ENCODE results near the gene CSPG4. TPM values are rescaled to one million over a fixed set of nuclear protein-coding genes. Genes with fewer than 3 reads are reported as not detected.
"Not testable (repeated sequence)": the region's sequence is repeated elsewhere in the genome, so short reads cannot be mapped to it uniquely, and the experiment has no call there.

Gene CSPG4
- total and polyA plus RNA-seq, 8 donors = 0.35 to 3.1 (median 1.0) TPM

DNA sequence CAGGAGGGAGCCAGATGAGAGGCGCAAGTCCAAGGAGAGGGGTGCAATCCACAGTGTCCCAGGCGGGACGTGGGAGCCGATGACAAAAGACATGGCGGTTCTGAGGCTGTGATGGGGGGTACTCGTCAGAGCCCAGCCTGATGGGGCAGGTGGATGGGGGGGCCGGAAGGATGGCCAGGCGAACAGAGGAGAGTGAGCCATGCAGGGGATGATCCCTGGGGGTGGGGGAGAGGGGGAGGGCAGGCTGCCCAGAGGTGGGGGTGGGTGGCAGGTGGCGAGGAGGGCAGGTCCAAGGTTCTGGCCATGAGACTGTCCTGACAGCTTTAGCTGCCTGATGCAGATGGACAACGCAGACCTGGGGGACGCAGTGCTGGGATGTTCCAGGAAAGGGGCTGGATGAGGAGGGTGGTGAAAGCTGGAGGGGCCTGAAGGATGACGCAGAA is 8.9 kb upstream of the CSPG4 start:
- no peaks in the 10 kb centered on the region for H3K27me3 ChIP-seq
- H3K4me1 ChIP-seq = no peaks in the 10 kb centered on the region
- 69 to 73% methylated on average over 12 of the region's 12 CpGs for WGBS, 2 donors
- H3K36me3 ChIP-seq = no peaks in the 10 kb centered on the region
- DNase-seq (peak in 2 of 6 donors; percentile 32 to 41), FAIRE-seq (no peak), ATAC-seq (no peak)
- intact Hi-C loops (cut with DNase I) = loop anchor here in 1 of 3 donors (10.0 kb wide), 1 partner anchor 73 kb away; no protein-coding TSS in a partner anchor
- TF ChIP-seq, protein P1, sequence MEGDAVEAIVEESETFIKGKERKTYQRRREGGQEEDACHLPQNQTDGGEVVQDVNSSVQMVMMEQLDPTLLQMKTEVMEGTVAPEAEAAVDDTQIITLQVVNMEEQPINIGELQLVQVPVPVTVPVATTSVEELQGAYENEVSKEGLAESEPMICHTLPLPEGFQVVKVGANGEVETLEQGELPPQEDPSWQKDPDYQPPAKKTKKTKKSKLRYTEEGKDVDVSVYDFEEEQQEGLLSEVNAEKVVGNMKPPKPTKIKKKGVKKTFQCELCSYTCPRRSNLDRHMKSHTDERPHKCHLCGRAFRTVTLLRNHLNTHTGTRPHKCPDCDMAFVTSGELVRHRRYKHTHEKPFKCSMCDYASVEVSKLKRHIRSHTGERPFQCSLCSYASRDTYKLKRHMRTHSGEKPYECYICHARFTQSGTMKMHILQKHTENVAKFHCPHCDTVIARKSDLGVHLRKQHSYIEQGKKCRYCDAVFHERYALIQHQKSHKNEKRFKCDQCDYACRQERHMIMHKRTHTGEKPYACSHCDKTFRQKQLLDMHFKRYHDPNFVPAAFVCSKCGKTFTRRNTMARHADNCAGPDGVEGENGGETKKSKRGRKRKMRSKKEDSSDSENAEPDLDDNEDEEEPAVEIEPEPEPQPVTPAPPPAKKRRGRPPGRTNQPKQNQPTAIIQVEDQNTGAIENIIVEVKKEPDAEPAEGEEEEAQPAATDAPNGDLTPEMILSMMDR (IDR thresholded peaks at IDR 0.05) = no peak
- no peak overlapping the region for H3K4me3 ChIP-seq
- no peaks in the 10 kb centered on the region for H3K9me3 ChIP-seq
- H3K27ac ChIP-seq = no peak overlapping the region

DNA sequence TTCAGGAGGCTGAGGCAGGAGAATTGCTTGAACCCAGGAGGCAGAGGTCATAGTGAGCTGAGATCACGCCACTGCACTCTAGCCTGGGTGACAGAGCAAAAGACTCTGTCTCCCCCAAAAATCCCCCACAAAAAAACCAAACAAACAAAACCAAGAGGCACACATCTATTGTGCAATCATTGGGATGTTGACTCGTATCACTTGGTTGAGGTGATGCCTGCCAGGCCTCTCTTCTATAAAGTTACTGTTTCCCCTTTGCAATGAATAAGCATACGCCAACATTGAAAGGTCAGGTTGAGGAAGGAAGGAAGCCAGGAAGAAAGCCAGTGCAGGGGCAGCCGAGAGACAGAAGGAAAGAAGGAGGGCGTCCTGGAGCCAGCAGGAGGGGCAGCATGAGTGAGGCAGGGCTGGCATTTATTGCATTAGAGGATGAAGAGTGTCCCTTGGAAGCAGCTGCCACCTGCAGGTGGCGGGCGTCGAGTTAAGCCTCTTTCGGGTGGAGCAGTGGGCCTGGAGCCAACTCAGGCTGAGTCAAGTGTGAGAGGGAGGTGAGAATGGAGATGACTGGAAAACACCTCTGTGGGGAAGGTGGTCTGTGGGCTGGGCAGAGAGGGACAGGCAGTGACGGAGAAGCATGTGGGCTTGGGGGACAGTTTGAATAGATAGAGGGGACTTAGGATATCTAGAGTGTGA is 8.3 kb upstream of the CSPG4 start:
- DNase-seq (peak; percentile 53 to 84 (median 72)), FAIRE-seq (no peak), ATAC-seq (peak; percentile 32 to 57 (median 43))
- H3K36me3 ChIP-seq = no peaks in the 10 kb centered on the region
- no peaks in the 10 kb centered on the region for H3K27me3 ChIP-seq
- H3K9me3 ChIP-seq = no peaks in the 10 kb centered on the region
- H3K4me1 ChIP-seq = no peaks in the 10 kb centered on the region
- TF ChIP-seq, protein P1 (IDR thresholded peaks at IDR 0.05) = no peak
- 36 to 37% methylated on average over 10 of the region's 10 CpGs for WGBS, 2 donors
- no peak overlapping the region for H3K4me3 ChIP-seq
- intact Hi-C loops (cut with DNase I) = loop anchor here in 1 of 3 donors (10.0 kb wide), 1 partner anchor 74 kb away; no protein-coding TSS in a partner anchor
- H3K27ac ChIP-seq = no peak overlapping the region

GRCh38 chr15:75720297-75720696 is 7.6 kb upstream of the CSPG4 start:
- no peak for FAIRE-seq
- intact Hi-C loops (cut with DNase I) = loop anchor here in 1 of 3 donors (10.0 kb wide), 1 partner anchor 75 kb away; no protein-coding TSS in a partner anchor
- TF ChIP-seq, protein P1 (IDR thresholded peaks at IDR 0.05) = no peak

DNA sequence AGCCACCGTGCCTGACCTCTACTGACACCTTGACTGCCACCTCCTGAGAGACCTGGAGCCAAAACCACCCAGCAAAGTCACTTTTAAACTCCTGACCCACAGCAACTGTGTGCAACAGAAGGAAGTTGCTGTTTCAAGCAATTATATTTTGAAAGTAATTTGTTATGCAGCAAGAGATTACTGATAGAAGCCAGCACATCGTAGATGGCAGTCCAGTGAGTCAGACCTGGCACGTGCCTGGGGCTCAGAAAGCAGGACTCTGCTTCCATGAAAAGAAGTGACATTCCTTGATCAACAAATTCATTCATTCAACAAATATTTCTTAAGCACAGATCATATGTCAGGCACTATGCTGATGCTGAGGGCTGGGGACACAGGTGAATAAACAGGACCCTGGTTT is 5.7 kb upstream of the CSPG4 start:
- ATAC-seq = no peak

More at GRCh38 chr15:75720297-75720696, 7.6 kb upstream of the CSPG4 start:
- 76 to 86% methylated on average over 7 of the region's 7 CpGs for WGBS, 2 donors
- ATAC-seq (no peak), DNase-seq (no peak)
- Histone ChIP-seq H3K36me3 (no peaks in the 10 kb centered on the region), H3K4me3 (no peak overlapping the region), H3K4me1 (no peaks in the 10 kb centered on the region), H3K9me3 (no peaks in the 10 kb centered on the region), H3K27me3 (no peaks in the 10 kb centered on the region), H3K27ac (no peak overlapping the region)

GRCh38 chr15:75717001-75717400 is 4.4 kb upstream of the CSPG4 start:
- H3K4me3 ChIP-seq; FAIRE-seq; ATAC-seq; H3K27ac ChIP-seq; H3K9me3 ChIP-seq; intact Hi-C loops (cut with DNase I); H3K36me3 ChIP-seq; H3K27me3 ChIP-seq; H3K4me1 ChIP-seq: not testable (repeated sequence)
- 89 to 92% methylated on average over 6 of the region's 6 CpGs for WGBS, 2 donors
- DNase-seq = peak in 1 of 6 donors; percentile 6

More for the DNA sequence above, 5.7 kb upstream of the CSPG4 start:
- Histone ChIP-seq H3K4me3 (no peak overlapping the region), H3K27me3 (peaks cover 0 to under 1% (median 0%) of the 10 kb centered on the region in 4 donors), H3K4me1 (no peaks in the 10 kb centered on the region), H3K27ac (no peak overlapping the region), H3K9me3 (no peaks in the 10 kb centered on the region), H3K36me3 (no peaks in the 10 kb centered on the region)
- WGBS, 2 donors = 51 to 57% methylated on average over 3 of the region's 3 CpGs
- FAIRE-seq (no peak), DNase-seq (peak in 1 of 6 donors; percentile 9)
- intact Hi-C loops (cut with DNase I) = no loop called here
- TF ChIP-seq, protein P1 (IDR thresholded peaks at IDR 0.05) = no peak

- H3K9me3 ChIP-seq; intact Hi-C loops (cut with DNase I); FAIRE-seq; H3K4me3 ChIP-seq; DNase-seq; H3K36me3 ChIP-seq; H3K27me3 ChIP-seq; H3K27ac ChIP-seq; H3K4me1 ChIP-seq: not testable (repeated sequence)
- 73 to 92% methylated on average over 3 to 4 of the region's 10 CpGs for WGBS, 2 donors
- peak in 3 of 4 donors; percentile 14 to 57 (median 29) for ATAC-seq
Measured at GRCh38 chr15:75716249-75716950, 3.8 kb upstream of the CSPG4 start.

DNA sequence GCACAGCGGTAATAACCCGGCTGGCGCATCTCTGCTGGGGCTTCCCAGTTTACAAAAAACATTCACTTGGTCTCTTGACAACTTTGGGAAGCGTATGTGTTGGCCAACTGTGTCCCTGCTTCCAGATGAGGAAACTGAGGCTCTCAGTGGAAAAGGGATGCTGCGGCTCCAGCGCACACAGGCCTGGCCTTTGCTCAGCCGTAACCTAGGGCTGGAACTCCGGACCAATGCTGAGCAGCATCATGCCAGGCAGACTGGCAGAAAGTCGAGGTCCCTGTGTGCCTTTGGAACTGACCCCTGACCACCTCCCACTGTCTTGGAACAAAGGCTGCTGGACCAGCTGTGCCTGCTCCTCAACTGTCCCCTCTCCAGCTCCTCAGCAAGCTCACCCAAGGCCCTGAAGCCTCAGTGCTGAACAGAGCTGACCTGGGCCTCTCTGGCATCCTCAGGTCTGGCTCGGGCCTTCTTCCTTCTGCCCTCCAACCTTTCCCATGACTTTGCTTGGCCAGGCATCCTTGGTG is 2.7 kb upstream of the CSPG4 start:
- H3K4me1 ChIP-seq; DNase-seq; ATAC-seq; intact Hi-C loops (cut with DNase I); H3K36me3 ChIP-seq; H3K9me3 ChIP-seq; H3K27ac ChIP-seq; FAIRE-seq; H3K4me3 ChIP-seq; H3K27me3 ChIP-seq: not testable (repeated sequence)
- 85 to 86% methylated on average over 9 to 10 of the region's 10 CpGs for WGBS, 2 donors
